MG63 (cell line): ENCODE data around the gene ATXN2. TPM values are rescaled to one million over a fixed set of nuclear protein-coding genes. Genes with fewer than 3 reads are reported as not detected.
A peak's percentile ranks its signal among the peaks of the same experiment; 100 is the strongest.
"Not testable (repeated sequence)": the region's sequence is repeated elsewhere in the genome, so short reads cannot be mapped to it uniquely, and the experiment has no call there.

Experiments
- DNase-seq: peaks from one replicate; pipeline ENCODE4 v3.0.0-alpha.2; 2020
- H3K27me3 ChIP-seq: fragments of 250-450 bp; sonication (Bioruptor Pico); 2 replicates; pipeline ENCODE4 v1.5.1; 2020; ENCODE audit warnings: mild to moderate bottlenecking, moderate library complexity
- H3K36me3 ChIP-seq: fragments of 250-450 bp; sonication (Bioruptor Pico); 2 replicates; pipeline ENCODE4 v1.5.1; 2020; ENCODE audit warnings: mild to moderate bottlenecking, moderate library complexity
- H3K4me3 ChIP-seq: fragments of 250-450 bp; sonication (Bioruptor Pico); 2 replicates; pipeline ENCODE4 v1.5.1; 2020; ENCODE audit warnings: mild to moderate bottlenecking, moderate library complexity
- H3K9me3 ChIP-seq: fragments of 250-450 bp; sonication (Bioruptor Pico); 2 replicates; pipeline ENCODE4 v1.5.1; 2020; ENCODE audit warnings: mild to moderate bottlenecking, moderate library complexity
- total RNA-seq: library from RNA; depleted of rRNA; stranded (reverse); fragments of >200 nt; shearing (Covaris generic); gene quantifications from 2 replicates; pipeline ENCODE4 v1.2.3, GENCODE V29; 2014; ENCODE audit warnings: low replicate concordance

The ATXN2 gene
- total RNA-seq, 1 experiment from 2014 or later: 6.9 TPM

DNA sequence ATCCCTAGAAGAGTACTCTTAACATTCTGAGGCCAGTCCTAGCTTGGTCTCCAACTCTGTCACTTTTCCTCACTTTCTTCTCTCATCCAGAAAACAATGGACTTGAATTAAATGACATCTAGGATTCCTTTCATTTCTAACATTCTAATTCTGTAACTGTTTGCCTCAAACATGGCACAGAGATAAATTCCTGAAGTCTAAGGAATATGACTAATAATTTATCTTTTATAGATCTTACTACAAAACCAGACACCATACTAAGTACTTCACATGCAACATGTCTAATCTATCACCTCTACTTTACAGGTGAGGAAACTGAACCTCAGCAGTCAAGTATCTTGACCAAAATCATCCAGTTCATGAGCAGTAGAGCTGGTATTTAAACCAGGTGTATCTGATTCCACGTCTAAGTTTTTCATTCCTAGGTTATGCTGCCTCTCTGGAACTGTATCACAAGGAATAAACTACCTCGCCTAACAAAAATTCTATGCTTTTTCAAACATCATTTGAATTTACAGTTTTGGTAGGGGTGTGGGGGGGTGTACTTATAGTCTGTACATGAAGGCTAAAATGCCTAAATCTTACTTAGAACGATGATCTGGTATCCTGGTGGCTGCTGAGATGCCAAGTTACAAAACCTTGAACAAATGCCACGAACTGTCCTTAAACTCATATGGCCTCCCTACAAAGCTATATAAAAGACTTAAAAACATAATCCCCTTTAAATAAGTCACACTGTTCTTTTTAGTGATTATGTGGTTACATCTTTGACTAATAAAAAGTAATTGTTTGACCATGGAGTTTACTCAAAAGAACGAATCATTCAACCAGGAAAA, 41.6 kb downstream of the ATXN2 start:
- DNase-seq: no peak
- Histone ChIP-seq H3K27me3 (no peaks in the 10 kb centered on the region), H3K36me3 (peaks cover 24% of the 10 kb centered on the region), H3K9me3 (no peaks in the 10 kb centered on the region), H3K4me3 (no peak overlapping the region)

- no peak overlapping the region for H3K4me3 ChIP-seq
- DNase-seq: no peak
- no peaks in the 10 kb centered on the region for H3K27me3 ChIP-seq
- no peaks in the 10 kb centered on the region for H3K9me3 ChIP-seq
- peaks cover 28% of the 10 kb centered on the region for H3K36me3 ChIP-seq
These were observed 42.4 kb downstream of the ATXN2 start for GRCh38 chr12:111556676-111557075.

DNA sequence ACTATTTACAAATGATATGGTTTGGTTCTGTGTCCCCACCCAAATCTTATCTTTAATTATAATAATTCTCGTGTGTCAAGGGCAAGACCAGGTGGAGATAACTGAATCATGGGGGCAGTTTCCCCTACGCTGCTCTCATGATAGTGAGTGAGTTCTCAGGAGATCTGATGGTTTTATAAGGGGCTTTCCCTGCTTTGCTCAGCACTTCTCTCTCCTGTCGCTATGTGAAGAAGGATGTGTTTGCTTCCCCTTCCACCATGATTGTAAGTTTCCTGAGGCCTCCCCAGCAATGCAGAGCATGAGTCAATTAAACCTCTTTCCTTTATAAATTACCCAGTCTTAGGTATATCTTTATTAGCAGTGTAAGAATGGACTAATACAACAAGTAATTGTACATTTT, 43.8 kb downstream of the ATXN2 start:
- not testable (repeated sequence) for H3K4me3 ChIP-seq, H3K9me3 ChIP-seq, DNase-seq, H3K27me3 ChIP-seq
- peaks cover 39% of the 10 kb centered on the region for H3K36me3 ChIP-seq

GRCh38 chr12:111546758-111547383, 52.2 kb downstream of the ATXN2 start:
- no peaks in the 10 kb centered on the region for H3K27me3 ChIP-seq
- H3K4me3 ChIP-seq: no peak overlapping the region
- DNase-seq: no peak
- no peaks in the 10 kb centered on the region for H3K9me3 ChIP-seq
- H3K36me3 ChIP-seq: peaks cover 72% of the 10 kb centered on the region

DNA sequence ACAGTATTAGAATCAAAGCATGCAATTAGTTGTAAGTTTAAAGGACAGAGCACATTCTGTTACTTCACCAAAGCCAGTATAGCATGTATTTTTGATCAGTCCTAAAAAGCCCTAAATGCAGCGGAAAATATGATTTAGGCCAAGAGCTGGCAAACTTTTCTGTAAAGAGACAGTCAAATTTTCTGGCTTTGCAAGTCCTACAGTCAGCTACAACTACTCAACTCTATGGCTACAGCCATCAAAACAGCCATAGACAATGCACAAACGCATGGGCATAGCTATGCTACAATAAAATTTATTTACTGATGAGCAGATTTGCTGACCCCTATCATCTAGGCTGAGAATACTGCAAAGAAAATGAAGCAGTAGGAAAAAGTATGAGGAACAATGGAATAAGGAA, 52.9 kb downstream of the ATXN2 start:
- no peak for DNase-seq
- Histone ChIP-seq H3K36me3 (peaks cover 66% of the 10 kb centered on the region), H3K27me3 (no peaks in the 10 kb centered on the region), H3K4me3 (no peak overlapping the region), H3K9me3 (no peaks in the 10 kb centered on the region)

GRCh38 chr12:111544032-111544431, 55.1 kb downstream of the ATXN2 start:
- H3K27me3 ChIP-seq: no peaks in the 10 kb centered on the region
- peaks cover 66% of the 10 kb centered on the region for H3K36me3 ChIP-seq
- DNase-seq: no peak
- H3K4me3 ChIP-seq: no peak overlapping the region
- no peaks in the 10 kb centered on the region for H3K9me3 ChIP-seq

GRCh38 chr12:111532751-111533150, 66.4 kb downstream of the ATXN2 start:
- Histone ChIP-seq H3K36me3 (peaks cover 61% of the 10 kb centered on the region), H3K9me3 (no peaks in the 10 kb centered on the region), H3K4me3 (no peak overlapping the region), H3K27me3 (no peaks in the 10 kb centered on the region)
- DNase-seq: no peak

GRCh38 chr12:111529424-111530368, 69.4 kb downstream of the ATXN2 start:
- Histone ChIP-seq H3K9me3 (no peaks in the 10 kb centered on the region; the same call in 1 of the 2 replicates), H3K4me3 (no peak overlapping the region), H3K36me3 (peaks cover 70% of the 10 kb centered on the region), H3K27me3 (no peaks in the 10 kb centered on the region)
- peak; percentile 45 for DNase-seq

- DNase-seq: no peak
- peaks cover 84% of the 10 kb centered on the region for H3K36me3 ChIP-seq
- no peaks in the 10 kb centered on the region; the same call in 1 of the 2 replicates for H3K9me3 ChIP-seq
- H3K27me3 ChIP-seq: no peaks in the 10 kb centered on the region
- no peak overlapping the region for H3K4me3 ChIP-seq
These were observed 75.4 kb downstream of the ATXN2 start for GRCh38 chr12:111523587-111524167.

DNA sequence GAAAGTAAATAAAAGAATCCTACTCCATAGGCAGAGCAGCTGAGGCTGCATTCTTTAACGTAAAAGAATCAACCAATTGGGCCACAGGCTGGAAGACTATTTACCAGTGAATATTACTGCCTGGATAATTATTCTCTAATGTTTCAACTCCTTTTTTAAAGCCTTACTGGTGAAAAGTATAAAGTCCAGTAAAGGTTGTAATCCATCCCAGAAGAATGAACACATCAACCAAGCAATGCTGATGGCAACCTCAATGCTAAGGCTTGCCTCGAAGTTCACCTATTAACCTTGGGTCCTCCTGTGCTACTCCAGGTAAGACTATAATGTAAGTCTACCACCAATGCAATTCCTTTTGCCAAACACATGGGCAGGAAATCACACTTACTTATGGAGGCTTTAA, 77.3 kb downstream of the ATXN2 start:
- Histone ChIP-seq H3K9me3 (no peaks in the 10 kb centered on the region; the same call in 1 of the 2 replicates), H3K36me3 (peaks cover 79% of the 10 kb centered on the region), H3K27me3 (no peaks in the 10 kb centered on the region), H3K4me3 (no peak overlapping the region)
- no peak for DNase-seq

GRCh38 chr12:111519937-111520336, 79.2 kb downstream of the ATXN2 start:
- Histone ChIP-seq H3K36me3 (peaks cover 74% of the 10 kb centered on the region), H3K9me3 (no peaks in the 10 kb centered on the region), H3K4me3 (no peak overlapping the region), H3K27me3 (no peaks in the 10 kb centered on the region)
- DNase-seq: no peak

- Histone ChIP-seq H3K4me3 (no peak overlapping the region), H3K27me3 (no peaks in the 10 kb centered on the region), H3K36me3 (peaks cover 74% of the 10 kb centered on the region), H3K9me3 (no peaks in the 10 kb centered on the region)
- DNase-seq: no peak
These were observed 80.0 kb downstream of the ATXN2 start for GRCh38 chr12:111519083-111519482.

DNA sequence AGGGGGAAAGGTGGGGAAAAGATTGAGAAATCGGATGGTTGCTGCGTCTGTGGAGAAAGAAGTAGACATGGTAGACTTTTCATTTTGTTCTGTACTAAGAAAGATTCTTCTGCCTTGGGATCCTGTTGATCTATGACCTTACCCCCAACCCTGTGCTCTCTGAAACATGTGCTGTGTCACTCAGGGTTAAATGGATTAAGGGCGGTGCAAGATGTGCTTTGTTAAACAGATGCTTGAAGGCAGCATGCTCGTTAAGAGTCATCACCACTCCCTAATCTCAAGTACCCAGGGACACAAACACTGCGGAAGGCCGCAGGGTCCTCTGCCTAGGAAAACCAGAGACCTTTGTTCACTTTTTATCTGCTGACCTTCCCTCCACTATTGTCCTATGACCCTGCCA, 91.4 kb downstream of the ATXN2 start:
- DNase-seq, H3K9me3 ChIP-seq, H3K27me3 ChIP-seq, H3K4me3 ChIP-seq: not testable (repeated sequence)
- H3K36me3 ChIP-seq: peaks cover 62% of the 10 kb centered on the region

- H3K36me3 ChIP-seq: peaks cover 63% of the 10 kb centered on the region
- DNase-seq, H3K4me3 ChIP-seq: not testable (repeated sequence)
These were observed 91.9 kb downstream of the ATXN2 start for GRCh38 chr12:111507258-111507657.

GRCh38 chr12:111506260-111506659, 92.9 kb downstream of the ATXN2 start:
- H3K9me3 ChIP-seq: no peaks in the 10 kb centered on the region
- H3K27me3 ChIP-seq: no peaks in the 10 kb centered on the region
- DNase-seq: no peak
- peaks cover 59% of the 10 kb centered on the region for H3K36me3 ChIP-seq
- H3K4me3 ChIP-seq: no peak overlapping the region

More at GRCh38 chr12:111507258-111507657, 91.9 kb downstream of the ATXN2 start:
- not testable (repeated sequence) for H3K9me3 ChIP-seq, H3K27me3 ChIP-seq

- Histone ChIP-seq H3K9me3 (no peaks in the 10 kb centered on the region), H3K36me3 (peaks cover 55% of the 10 kb centered on the region), H3K4me3 (no peak overlapping the region), H3K27me3 (no peaks in the 10 kb centered on the region)
- no peak for DNase-seq
These were observed 93.5 kb downstream of the ATXN2 start for GRCh38 chr12:111505601-111506036.
